T47D (cell line): ENCODE data around the gene SEMA5A.

Experiments used
- DNase-seq, 2 experiments: peaks; one replicate each; pipeline versions ENCODE4 v3.0.0 to v3.0.0-alpha.2; 2011 to 2012; ENCODE audit warnings: low read depth in 1 of 2, low spot score in 1 of 2
- JUND ChIP-seq: IDR thresholded peaks from 2 replicates; pipeline ENCODE4 v1.6.1; 2012; ENCODE audit warnings: low read depth
- in situ Hi-C: cut with HindIII; loops from 2 replicates; pipeline ENCODE4 v1.10.0; 2016; ENCODE audit warnings: low sequenced_read_pairs, low pct_unique_long_range_greater_than_20kb

The SEMA5A gene

GRCh38 chr5:9339206-9339818 is 206.6 kb downstream of the SEMA5A start:
- in situ Hi-C loops = no loop called here
- no peak for TF ChIP-seq JUND
- DNase-seq = no peak

GRCh38 chr5:9338796-9339195 is 207.1 kb downstream of the SEMA5A start:
- no peak for TF ChIP-seq JUND
- in situ Hi-C loops = no loop called here
- DNase-seq = no peak

- in situ Hi-C loops = no loop called here
- DNase-seq = no peak
- TF ChIP-seq JUND = no peak
Observed at GRCh38 chr5:9337928-9338595, 207.8 kb downstream of the SEMA5A start.

GRCh38 chr5:9335754-9336495 is 209.9 kb downstream of the SEMA5A start:
- DNase-seq = no peak
- TF ChIP-seq JUND = no peak
- in situ Hi-C loops = no loop called here

GRCh38 chr5:9335269-9335668 is 210.6 kb downstream of the SEMA5A start:
- no peak for TF ChIP-seq JUND
- DNase-seq = no peak
- in situ Hi-C loops = no loop called here

- DNase-seq = no peak
- in situ Hi-C loops = no loop called here
- no peak for TF ChIP-seq JUND
Observed at GRCh38 chr5:9332026-9332425, 213.8 kb downstream of the SEMA5A start.

GRCh38 chr5:9331372-9331771 is 214.5 kb downstream of the SEMA5A start:
- no peak for TF ChIP-seq JUND
- in situ Hi-C loops = no loop called here
- DNase-seq = no peak

GRCh38 chr5:9329125-9329524 is 216.8 kb downstream of the SEMA5A start:
- no peak for TF ChIP-seq JUND
- DNase-seq = no peak
- in situ Hi-C loops = no loop called here

GRCh38 chr5:9325549-9325948 is 220.3 kb downstream of the SEMA5A start:
- in situ Hi-C loops = no loop called here
- no peak for DNase-seq
- no peak for TF ChIP-seq JUND

- in situ Hi-C loops = no loop called here
- no peak for DNase-seq
- TF ChIP-seq JUND = no peak
Observed at GRCh38 chr5:9324348-9325077, 221.4 kb downstream of the SEMA5A start.

- no peak for DNase-seq
- in situ Hi-C loops = no loop called here
Observed at GRCh38 chr5:9320652-9321051, 225.2 kb downstream of the SEMA5A start.

GRCh38 chr5:9318031-9318430 is 227.8 kb downstream of the SEMA5A start:
- no peak for DNase-seq
- in situ Hi-C loops = no loop called here
- TF ChIP-seq JUND = no peak

More at GRCh38 chr5:9320652-9321051, 225.2 kb downstream of the SEMA5A start:
- TF ChIP-seq JUND = no peak
